OCI-LY3 (cell line): ENCODE measurements around the gene CGB1.

Experiments
- CTCF ChIP-seq: fragments of 200-600, 300-600 bp; sonication (generic); IDR thresholded peaks from 2 replicates; pipeline ENCODE4 v1.5.1; 2014; ENCODE audit warnings: antibody characterized with exemption, low read length, low read depth
- EZH2phosphoT487 ChIP-seq: fragments of 200-600 bp; shearing (Covaris generic); IDR thresholded peaks from 2 replicates; pipeline ENCODE4 v1.6.1; 2018; ENCODE audit warnings: antibody characterized with exemption, mixed run types, low read depth

DNA sequence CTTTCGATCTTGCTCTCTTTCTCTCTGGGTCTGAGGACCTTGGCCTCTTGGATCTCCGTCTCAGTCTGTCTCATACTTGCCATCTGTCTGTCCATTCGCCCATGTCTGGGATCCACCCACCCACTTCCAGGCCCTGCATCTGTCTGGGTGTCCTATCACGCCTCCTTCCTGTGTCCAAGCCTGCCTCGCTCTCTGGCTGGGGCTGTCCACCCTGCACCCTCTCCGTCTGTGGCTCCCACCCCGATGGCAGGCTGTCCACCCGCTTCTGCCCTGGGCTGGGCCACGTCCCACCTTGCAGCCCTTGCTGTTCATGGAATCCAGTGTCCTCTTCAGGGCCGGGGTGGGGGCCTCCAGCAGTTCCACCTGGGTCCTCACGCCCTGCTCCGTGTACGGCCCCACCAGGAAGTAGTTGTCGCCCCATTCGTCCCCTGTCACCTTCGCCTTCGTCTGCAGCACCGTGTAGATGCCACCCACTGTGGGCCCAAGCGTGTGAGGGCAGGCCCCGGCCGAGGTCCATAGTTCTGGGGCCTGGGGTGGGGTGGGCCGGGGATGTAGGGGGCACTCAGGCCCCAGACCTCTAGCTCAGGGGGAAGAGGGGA, 45.6 kb downstream of the CGB1 start:
- TF ChIP-seq CTCF: no peak
- no peak for TF ChIP-seq EZH2phosphoT487
